Hepatocyte (in vitro differentiated cells): ENCODE measurements around the gene SDE2. TPM values are rescaled to one million over a fixed set of nuclear protein-coding genes. Genes with fewer than 3 reads are reported as not detected.

ENCODE experiments used
- DNase-seq: peaks from one replicate; pipeline ENCODE4 v3.0.0-alpha.2; 2016; ENCODE audit warnings: low spot score
- H2AFZ ChIP-seq: fragments of 200-600 bp; sonication (generic); 2 replicates; pipeline ENCODE4 v1.6.0; 2016; ENCODE audit warnings: antibody characterized with exemption, mild to moderate bottlenecking
- H3K27ac ChIP-seq: fragments of 200-600 bp; sonication (generic); 2 replicates; pipeline ENCODE4 v1.5.1; 2016; ENCODE audit warnings: mild to moderate bottlenecking
- H3K27me3 ChIP-seq: fragments of 200-600 bp; sonication (generic); 2 replicates; pipeline ENCODE4 v1.6.1; 2016
- H3K36me3 ChIP-seq: fragments of 200-600 bp; sonication (generic); replicated peaks from 2 replicates; pipeline ENCODE4 v1.5.1; 2016; ENCODE audit warnings: low read depth; ENCODE audit not compliant: insufficient read depth
- H3K4me1 ChIP-seq: fragments of 200-600 bp; sonication (generic); 2 replicates; pipeline ENCODE4 v1.5.1; 2016; ENCODE audit warnings: mild to moderate bottlenecking, moderate library complexity; ENCODE audit not compliant: insufficient read depth
- H3K4me2 ChIP-seq: fragments of 200-600 bp; sonication (generic); 2 replicates; pipeline ENCODE4 v1.6.0; 2016
- H3K4me3 ChIP-seq: fragments of 200-600 bp; sonication (generic); 2 replicates; pipeline ENCODE4 v1.5.1; 2016; ENCODE audit warnings: mild to moderate bottlenecking
- H3K79me2 ChIP-seq: fragments of 200-600 bp; sonication (generic); 2 replicates; pipeline ENCODE4 v1.6.0; 2017; ENCODE audit warnings: mild to moderate bottlenecking
- H3K9me2 ChIP-seq: fragments of 200-600 bp; sonication (generic); replicated peaks from 2 replicates; pipeline ENCODE4 v1.6.0; 2017; ENCODE audit warnings: mild to moderate bottlenecking; ENCODE audit not compliant: insufficient read depth
- H3K9me3 ChIP-seq: fragments of 200-600 bp; sonication (generic); 2 replicates; pipeline ENCODE4 v1.5.1; 2016; ENCODE audit warnings: low read depth, mild to moderate bottlenecking
- H4K20me1 ChIP-seq: fragments of 200-600 bp; sonication (generic); 2 replicates; pipeline ENCODE4 v1.6.0; 2016; ENCODE audit warnings: mild to moderate bottlenecking; ENCODE audit not compliant: insufficient read depth, poor library complexity, severe bottlenecking
- EZH2 ChIP-seq: fragments of 200-600 bp; sonication (generic); IDR thresholded peaks from 2 replicates; pipeline ENCODE4 v1.6.1; 2016; ENCODE audit warnings: antibody characterized with exemption, mild to moderate bottlenecking, borderline replicate concordance
- EZH2phosphoT487 ChIP-seq: fragments of 200-600 bp; sonication (generic); IDR thresholded peaks from one replicate; pipeline ENCODE4 v1.6.1; 2018; ENCODE audit warnings: antibody characterized with exemption, mild to moderate bottlenecking, low read depth, moderate library complexity; ENCODE audit not compliant: unreplicated experiment, severe bottlenecking
- WGBS: methylation state at CpG from one replicate; pipeline ENCODE4 v1.1.6; 2016; ENCODE audit warnings: low lambda C conversion rate; ENCODE audit errors: missing lambda C conversion rate; 5-methylcytosine and 5-hydroxymethylcytosine counted together
- polyA plus RNA-seq: library from polyadenylated mRNA; unstranded; fragments of >200 nt; fragmentation: Nextera tagmentation; extraction: Ambion mirVana; gene quantifications from 2 replicates; pipeline ENCODE4 v1.2.1, GENCODE V29; 2016
- total RNA-seq: library from RNA; depleted of rRNA; stranded (reverse); fragments of >200 nt; gene quantifications from 2 replicates; pipeline ENCODE4 v1.2.3, GENCODE V29; 2014
- TF ChIP-seq, protein P1 (sequence below): fragments of 200-600 bp; sonication (generic); IDR thresholded peaks from 2 replicates; pipeline ENCODE4 v1.5.1; 2016; ENCODE audit warnings: antibody characterized with exemption, mild to moderate bottlenecking; ENCODE audit not compliant: poor library complexity

SDE2 gene
- total and polyA plus RNA-seq, 2 experiments from 2014 or later = 14.6 to 27.3 TPM

DNA sequence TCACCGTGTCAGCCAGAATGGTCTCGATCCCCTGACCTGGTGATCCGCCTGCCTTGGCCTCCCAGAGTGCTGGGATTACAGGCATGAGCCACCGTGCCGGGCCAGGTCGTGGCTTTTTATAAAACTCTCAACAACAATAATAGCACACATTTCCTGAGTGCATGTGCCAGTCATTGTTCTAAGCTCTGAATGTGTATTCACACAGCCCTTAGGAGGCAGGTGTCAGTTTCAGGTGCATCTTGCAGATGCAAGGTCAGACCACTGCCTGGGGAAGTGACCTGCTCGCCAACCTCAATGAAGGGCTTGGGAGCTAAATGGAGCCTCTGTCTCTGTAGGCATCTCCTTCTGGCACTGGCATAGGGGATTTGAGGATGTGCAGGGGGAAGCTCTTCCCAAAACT lies 56.6 kb downstream of the SDE2 start:
- TF ChIP-seq, protein P1, sequence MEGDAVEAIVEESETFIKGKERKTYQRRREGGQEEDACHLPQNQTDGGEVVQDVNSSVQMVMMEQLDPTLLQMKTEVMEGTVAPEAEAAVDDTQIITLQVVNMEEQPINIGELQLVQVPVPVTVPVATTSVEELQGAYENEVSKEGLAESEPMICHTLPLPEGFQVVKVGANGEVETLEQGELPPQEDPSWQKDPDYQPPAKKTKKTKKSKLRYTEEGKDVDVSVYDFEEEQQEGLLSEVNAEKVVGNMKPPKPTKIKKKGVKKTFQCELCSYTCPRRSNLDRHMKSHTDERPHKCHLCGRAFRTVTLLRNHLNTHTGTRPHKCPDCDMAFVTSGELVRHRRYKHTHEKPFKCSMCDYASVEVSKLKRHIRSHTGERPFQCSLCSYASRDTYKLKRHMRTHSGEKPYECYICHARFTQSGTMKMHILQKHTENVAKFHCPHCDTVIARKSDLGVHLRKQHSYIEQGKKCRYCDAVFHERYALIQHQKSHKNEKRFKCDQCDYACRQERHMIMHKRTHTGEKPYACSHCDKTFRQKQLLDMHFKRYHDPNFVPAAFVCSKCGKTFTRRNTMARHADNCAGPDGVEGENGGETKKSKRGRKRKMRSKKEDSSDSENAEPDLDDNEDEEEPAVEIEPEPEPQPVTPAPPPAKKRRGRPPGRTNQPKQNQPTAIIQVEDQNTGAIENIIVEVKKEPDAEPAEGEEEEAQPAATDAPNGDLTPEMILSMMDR = no peak
- TF ChIP-seq EZH2 = no peak
- TF ChIP-seq EZH2phosphoT487 = no peak
- no peak overlapping the region for H3K27ac ChIP-seq

DNA sequence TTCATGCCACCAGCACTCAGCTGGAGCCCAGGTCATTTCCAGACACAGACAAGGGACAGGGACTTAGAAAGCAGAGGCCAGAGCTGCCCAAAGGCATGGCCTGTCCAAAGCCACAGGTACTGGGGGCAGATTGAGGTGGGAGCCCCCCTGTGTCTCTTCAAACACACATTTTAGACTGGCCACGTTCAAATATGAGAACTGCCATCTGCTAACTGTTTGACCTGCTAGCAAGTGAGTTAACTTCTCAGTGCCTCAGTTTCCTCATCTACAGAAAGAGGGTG lies 57.3 kb downstream of the SDE2 start:
- 79% methylated on average over 1 of the region's 1 CpG for WGBS
- Histone ChIP-seq H3K27ac (no peak overlapping the region), H3K4me2 (no peak overlapping the region), H2AFZ (no peak overlapping the region), H3K4me3 (no peak overlapping the region), H3K4me1 (peaks cover 5% of the 10 kb centered on the region), H3K79me2 (no peaks in the 10 kb centered on the region), H3K9me3 (no peaks in the 10 kb centered on the region), H4K20me1 (no peaks in the 10 kb centered on the region), H3K9me2 (no peaks in the 10 kb centered on the region), H3K27me3 (no peaks in the 10 kb centered on the region), H3K36me3 (no peaks in the 10 kb centered on the region)
- DNase-seq = no peak
- TF ChIP-seq, protein P1 = no peak
- TF ChIP-seq EZH2phosphoT487 (no peak), EZH2 (no peak)

More for the DNA sequence above, 56.6 kb downstream of the SDE2 start:
- Histone ChIP-seq H3K9me3 (no peaks in the 10 kb centered on the region), H3K9me2 (no peaks in the 10 kb centered on the region), H4K20me1 (no peaks in the 10 kb centered on the region), H3K4me3 (no peak overlapping the region), H3K4me1 (peaks cover 5% of the 10 kb centered on the region), H3K4me2 (no peak overlapping the region), H2AFZ (no peak overlapping the region), H3K79me2 (no peaks in the 10 kb centered on the region), H3K36me3 (no peaks in the 10 kb centered on the region), H3K27me3 (peaks cover 1% of the 10 kb centered on the region)
- DNase-seq = no peak
- 74% methylated on average over 7 of the region's 7 CpGs for WGBS

DNA sequence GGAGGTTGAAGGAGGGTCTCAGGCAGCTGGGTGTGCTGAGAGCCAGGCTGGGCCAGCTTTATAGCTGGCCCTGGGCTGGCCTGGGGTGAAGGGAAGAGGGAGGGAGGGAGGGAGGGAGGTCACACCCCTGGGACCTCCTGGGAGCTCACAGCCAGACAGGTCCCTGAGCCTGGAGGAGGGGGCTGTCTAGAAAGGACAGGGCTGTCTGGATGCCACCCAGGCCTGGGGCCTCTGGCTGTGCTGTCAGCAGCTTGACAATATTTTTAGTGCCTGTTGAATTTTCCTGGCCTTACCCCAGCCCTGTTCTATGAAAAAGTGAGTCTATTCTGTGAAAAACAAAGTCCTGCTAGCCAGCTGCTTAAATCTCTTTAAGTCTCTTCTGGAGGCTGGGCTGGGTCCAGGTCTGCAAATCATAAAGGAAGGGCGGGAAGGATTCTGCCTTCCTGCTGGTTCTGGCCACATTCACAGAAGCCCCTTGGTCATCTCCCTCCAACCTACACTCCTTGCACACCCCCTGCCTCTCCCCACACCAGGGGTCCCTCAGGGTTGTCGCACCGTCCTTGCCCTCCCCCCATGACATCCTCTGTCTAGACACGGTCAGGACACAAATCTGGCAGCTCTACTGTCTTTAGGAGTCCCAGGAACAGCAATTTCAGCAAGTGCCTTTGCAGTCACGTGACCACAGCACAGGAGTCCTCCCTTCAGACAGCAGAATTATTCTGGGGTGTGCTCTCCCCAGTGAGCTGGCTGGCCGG lies 57.8 kb downstream of the SDE2 start, which contains the start of gene LEFTY2:
TSS of gene LEFTY2 (minus strand) at position 34 of the 755 bp plus-strand sequence. CDS start 80 bp downstream, outside the sequence.
- no peaks in the 10 kb centered on the region for H4K20me1 ChIP-seq
- no peaks in the 10 kb centered on the region for H3K9me2 ChIP-seq
- H2AFZ ChIP-seq = no peak within 1 kb of the TSS
- no peak for TF ChIP-seq EZH2phosphoT487
- TF ChIP-seq, protein P1 = no peak
- TF ChIP-seq EZH2 = no peak
- no peak within 1 kb of the TSS for H3K4me3 ChIP-seq
- H3K4me2 ChIP-seq = no peak within 1 kb of the TSS
- H3K27ac ChIP-seq = no peak within 1 kb of the TSS
- no peaks in the 10 kb centered on the region for H3K79me2 ChIP-seq
- no peaks in the 10 kb centered on the region for H3K36me3 ChIP-seq
- H3K4me1 ChIP-seq = peaks cover 5% of the 10 kb centered on the region
- 77% methylated on average over 6 of the region's 6 CpGs for WGBS
- no peaks in the 10 kb centered on the region for H3K27me3 ChIP-seq
- H3K9me3 ChIP-seq = no peaks in the 10 kb centered on the region
- no peak for DNase-seq
